Stimulated activated CD8-positive, alpha-beta memory T cell treated with anti-CD3 and anti-CD28 coated beads, Interleukin-2, amount 100 ng/mL, for 48 hours (primary cell): Measurements from ENCODE around the gene KIF25.
"Not testable (repeated sequence)": the region's sequence is repeated elsewhere in the genome, so short reads cannot be mapped to it uniquely, and the experiment has no call there.

ENCODE experiments used
- DNase-seq, 2 donors: peaks; one replicate each; pipeline ENCODE4 v3.0.0-alpha.2; 2020; ENCODE audit warnings: low read depth in 2 of 2

KIF25 gene

GRCh38 chr6:168064226-168064807 is 66.8 kb downstream of the KIF25 start:
- no peak for DNase-seq

- no peak for DNase-seq
Observed at GRCh38 chr6:168067081-168067759, 69.7 kb downstream of the KIF25 start.

- no peak for DNase-seq
Observed at GRCh38 chr6:168070804-168071203, 73.3 kb downstream of the KIF25 start.

GRCh38 chr6:168071620-168072019 is 74.1 kb downstream of the KIF25 start:
- DNase-seq: no peak

GRCh38 chr6:168072261-168072660 is 74.8 kb downstream of the KIF25 start:
- DNase-seq: no peak

- no peak for DNase-seq
Observed at GRCh38 chr6:168072730-168073129, 75.3 kb downstream of the KIF25 start.

- DNase-seq: no peak
Observed at GRCh38 chr6:168073937-168074730, 76.7 kb downstream of the KIF25 start.

GRCh38 chr6:168075216-168075615 is 77.7 kb downstream of the KIF25 start:
- no peak for DNase-seq

GRCh38 chr6:168075787-168076202 is 78.3 kb downstream of the KIF25 start:
- DNase-seq: no peak

GRCh38 chr6:168077401-168077800 is 79.9 kb downstream of the KIF25 start:
- not testable (repeated sequence) for DNase-seq

GRCh38 chr6:168078175-168078942 is 80.9 kb downstream of the KIF25 start:
- no peak for DNase-seq

GRCh38 chr6:168078943-168079405 is 81.5 kb downstream of the KIF25 start, which contains the start of gene FRMD1:
Gene FRMD1 (minus strand): TSS chr6:168079212. CDS start chr6:168079094, 118 bp downstream.
- DNase-seq: no peak

GRCh38 chr6:168080393-168081077 is 83.1 kb downstream of the KIF25 start:
- DNase-seq: no peak

GRCh38 chr6:168081858-168082546 is 84.5 kb downstream of the KIF25 start:
- no peak for DNase-seq

GRCh38 chr6:168082860-168083513 is 85.5 kb downstream of the KIF25 start:
- no peak for DNase-seq

- DNase-seq: no peak
Observed at GRCh38 chr6:168083514-168083885, 86.0 kb downstream of the KIF25 start.

- no peak for DNase-seq
Observed at GRCh38 chr6:168084465-168085160, 87.1 kb downstream of the KIF25 start.

- no peak for DNase-seq
Observed at GRCh38 chr6:168086066-168086465, 88.6 kb downstream of the KIF25 start.

GRCh38 chr6:168086616-168087015 is 89.1 kb downstream of the KIF25 start:
- no peak for DNase-seq
